Nephron (organoid): ENCODE results near the gene RFFL.
A peak's percentile ranks its signal among the peaks of the same experiment; 100 is the strongest.

Experiments
- H3K27ac Mint-ChIP-seq, 3 experiments: 2 replicates each; pipeline ENCODE4 v1.8.0; 2020; ENCODE audit warnings: mixed read lengths in 3 of 3, mild to moderate bottlenecking in 2 of 3, moderate library complexity in 1 of 3
- H3K27me3 Mint-ChIP-seq: 2 replicates; pipeline ENCODE4 v1.8.0; 2021; ENCODE audit warnings: low read depth, mild to moderate bottlenecking, moderate library complexity, mixed read lengths
- H3K36me3 Mint-ChIP-seq: 2 replicates; pipeline ENCODE4 v1.8.0; 2020; ENCODE audit warnings: low read depth, mixed read lengths
- H3K4me1 Mint-ChIP-seq: 2 replicates; pipeline ENCODE4 v1.8.0; 2020; ENCODE audit warnings: mixed read lengths
- H3K4me3 Mint-ChIP-seq, 3 experiments: 2 replicates each; pipeline ENCODE4 v1.8.0; 2020; ENCODE audit warnings: mild to moderate bottlenecking in 3 of 3, mixed read lengths in 3 of 3, moderate library complexity in 2 of 3
- H3K9me3 Mint-ChIP-seq: 2 replicates; pipeline ENCODE4 v1.8.0; 2020; ENCODE audit warnings: mixed read lengths
- CTCF ChIP-seq, 3 experiments: fragments of 200-600 bp; sonication (generic); IDR thresholded peaks; one replicate each; pipeline ENCODE4 v1.5.0; 2021; ENCODE audit warnings: antibody characterized with exemption in 3 of 3; ENCODE audit not compliant: unreplicated experiment in 3 of 3

The RFFL gene

GRCh38 chr17:35079547-35080423, 16.3 kb upstream of the RFFL start:
- Mint-ChIP-seq H3K27ac (no peak overlapping the region), H3K36me3 (no peaks in the 10 kb centered on the region), H3K27me3 (no peaks in the 10 kb centered on the region), H3K9me3 (no peaks in the 10 kb centered on the region), H3K4me1 (peaks cover 15% of the 10 kb centered on the region), H3K4me3 (no peak overlapping the region)
- no peak for TF ChIP-seq CTCF (IDR thresholded peaks at IDR 0.05; ENCODE audit: unreplicated experiment in 3 of 3)

GRCh38 chr17:35076874-35077273, 13.4 kb upstream of the RFFL start:
- H3K27me3 Mint-ChIP-seq = no peaks in the 10 kb centered on the region
- H3K36me3 Mint-ChIP-seq = no peaks in the 10 kb centered on the region
- TF ChIP-seq CTCF (IDR thresholded peaks at IDR 0.05; ENCODE audit: unreplicated experiment in 3 of 3) = no peak
- no peak overlapping the region for H3K4me3 Mint-ChIP-seq
- H3K4me1 Mint-ChIP-seq = peaks cover 16% of the 10 kb centered on the region
- H3K27ac Mint-ChIP-seq = no peak overlapping the region
- H3K9me3 Mint-ChIP-seq = no peaks in the 10 kb centered on the region

DNA sequence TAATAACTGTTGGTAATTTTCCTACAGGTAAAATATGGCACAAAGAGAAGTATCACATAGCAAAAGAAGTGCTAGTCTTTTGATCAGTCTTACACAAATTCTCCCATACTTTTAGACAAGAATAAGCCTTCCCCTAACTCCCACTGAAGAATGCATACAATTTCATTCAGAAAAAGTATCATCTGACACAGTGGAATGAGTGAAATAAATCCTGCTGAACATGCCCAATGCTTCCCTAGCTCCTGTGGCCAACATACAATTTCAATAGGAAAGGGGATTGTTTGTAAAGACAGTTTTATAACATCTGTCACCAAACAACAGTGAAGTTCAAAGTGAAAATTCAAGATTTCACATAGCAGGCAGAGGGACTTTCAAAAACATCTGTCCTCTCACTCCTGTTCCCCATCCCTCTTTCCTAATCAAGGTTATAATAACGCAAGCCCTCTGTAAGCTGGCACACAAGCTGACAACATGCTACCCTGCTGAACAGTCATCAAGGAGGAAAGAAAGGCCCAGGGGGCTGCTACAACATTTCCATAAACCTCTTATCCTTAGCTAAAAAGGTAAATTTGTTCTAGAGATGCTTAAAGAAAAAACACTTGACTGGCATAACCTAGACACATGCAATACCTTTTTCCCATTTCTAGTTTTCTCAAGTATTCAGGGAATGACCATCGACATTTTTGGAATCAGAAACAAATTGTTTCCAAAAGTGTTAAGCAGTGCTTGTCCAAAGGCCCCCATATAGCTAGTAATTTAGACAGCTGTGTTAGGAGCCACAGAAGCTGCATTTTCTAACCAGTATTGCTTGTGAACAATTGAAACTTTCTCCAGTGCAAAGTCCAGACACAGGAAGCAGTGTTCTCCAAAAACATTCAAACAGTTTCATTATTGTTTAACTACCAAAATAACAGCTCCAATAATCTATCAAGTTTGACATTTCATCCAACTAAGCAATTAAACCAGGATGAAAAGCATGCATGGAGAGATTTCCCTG, 11.5 kb upstream of the RFFL start:
- TF ChIP-seq CTCF (IDR thresholded peaks at IDR 0.05; ENCODE audit: unreplicated experiment in 3 of 3) = no peak
- peaks cover 10% of the 10 kb centered on the region for H3K4me1 Mint-ChIP-seq
- no peaks in the 10 kb centered on the region for H3K36me3 Mint-ChIP-seq
- H3K9me3 Mint-ChIP-seq = no peaks in the 10 kb centered on the region
- peak overlapping the region; percentile 27 to 83 (median 51) for H3K27ac Mint-ChIP-seq
- H3K4me3 Mint-ChIP-seq = no peak overlapping the region
- no peaks in the 10 kb centered on the region for H3K27me3 Mint-ChIP-seq

- peaks cover 10% of the 10 kb centered on the region for H3K4me1 Mint-ChIP-seq
These were observed 10.6 kb upstream of the RFFL start for GRCh38 chr17:35073991-35074627.

More at GRCh38 chr17:35073991-35074627, 10.6 kb upstream of the RFFL start:
- no peak overlapping the region for H3K4me3 Mint-ChIP-seq
- peak overlapping the region in 2 of 3 experiments; percentile 27 to 83 for H3K27ac Mint-ChIP-seq
- H3K9me3 Mint-ChIP-seq = no peaks in the 10 kb centered on the region
- H3K36me3 Mint-ChIP-seq = no peaks in the 10 kb centered on the region
- TF ChIP-seq CTCF (IDR thresholded peaks at IDR 0.05; ENCODE audit: unreplicated experiment in 3 of 3) = no peak
- H3K27me3 Mint-ChIP-seq = no peaks in the 10 kb centered on the region
